ENCODE data around the gene C1orf141. TPM values are rescaled to one million over a fixed set of nuclear protein-coding genes. Genes with fewer than 3 reads are reported as not detected.

Gene C1orf141
- total and polyA plus RNA-seq, 2 donors (not counting 1 experiment from before 2014, with no cell fraction given) = not detected

GRCh38 chr1:67084765-67085318 is 49.9 kb downstream of the C1orf141 start:
- POLR2A ChIA-PET = no interaction called here
- Mint-ChIP-seq H3K27me3 (no peaks in the 10 kb centered on the region), H3K27ac (no peak overlapping the region), H3K4me3 (no peak overlapping the region), H3K9me3 (ENCODE audit: insufficient read depth) (no peaks in the 10 kb centered on the region), H3K4me1 (no peaks in the 10 kb centered on the region)
- Histone ChIP-seq H3K27ac (ENCODE audit: low read length in 2 of 2) (no peak overlapping the region), H3K9ac (ENCODE audit: low read length) (no peak overlapping the region), H3K9me3 (ENCODE audit: control extremely low read depth in 1 of 3, control insufficient read depth in 2 of 3, insufficient read depth in 1 of 3, low read length in 2 of 3) (peaks cover 0 to 4% (median 2%) of the 10 kb centered on the region in 3 donors), H3K36me3 (replicated peaks in 1 of 2; ENCODE audit: control extremely low read depth in 1 of 2, control insufficient read depth in 1 of 2, extremely low read depth in 1 of 2, insufficient read depth in 2 of 2, low read length in 1 of 2) (no peaks in the 10 kb centered on the region), H3K27me3 (replicated peaks in 1 of 4; ENCODE audit: control extremely low read depth in 1 of 4, control insufficient read depth in 3 of 4, insufficient read depth in 4 of 4, low read length in 3 of 4) (no peaks in the 10 kb centered on the region), H2AFZ (ENCODE audit: insufficient read depth, low read depth, low read length, poor library complexity, severe bottlenecking) (no peak overlapping the region), H3K79me2 (ENCODE audit: control insufficient read depth, insufficient read depth, low read length) (no peaks in the 10 kb centered on the region), H3K4me3 (ENCODE audit: control extremely low read depth in 1 of 5, extremely low read depth in 1 of 5, insufficient read depth in 1 of 5, low read depth in 2 of 5, low read length in 4 of 5) (no peak overlapping the region), H4K20me1 (ENCODE audit: control insufficient read depth, insufficient read depth, low read length, poor library complexity, severe bottlenecking) (no peaks in the 10 kb centered on the region), H3K4me2 (replicated peaks; ENCODE audit: low read depth, low read length, poor library complexity, severe bottlenecking) (no peak overlapping the region), H3K4me1 (ENCODE audit: control insufficient read depth in 2 of 2, insufficient read depth in 2 of 2, low read length in 2 of 2) (no peaks in the 10 kb centered on the region)
- CTCF ChIA-PET = interaction anchor here (0.6 kb wide), 1 partner anchor 134 kb away, joined by 4 read pairs; no protein-coding TSS in a partner anchor
- WGBS (ENCODE audit: insufficient coverage) = 100% methylated on average over 2 of the region's 9 CpGs
- no peak for ATAC-seq (ENCODE audit: low read depth)
- intact Hi-C loops (cut with micrococcal nuclease) = no loop called here
- TF ChIP-seq CTCF (IDR thresholded peaks at IDR 0.05) (no peak), EZH2 (IDR thresholded peaks at IDR 0.05; ENCODE audit: borderline replicate concordance, insufficient read depth, low read depth, low read length, poor library complexity, severe bottlenecking) (no peak)
- DNase-seq = no peak

- intact Hi-C loops (cut with micrococcal nuclease) = no loop called here
- no peaks in the 10 kb centered on the region for H3K79me2 ChIP-seq (ENCODE audit: control insufficient read depth, insufficient read depth, low read length)
- CTCF ChIA-PET = no interaction called here
These were observed 56.5 kb downstream of the C1orf141 start for GRCh38 chr1:67078291-67078690.

More at GRCh38 chr1:67078291-67078690, 56.5 kb downstream of the C1orf141 start:
- H3K9ac ChIP-seq (ENCODE audit: low read length) = no peak overlapping the region
- H3K4me1 ChIP-seq (ENCODE audit: control insufficient read depth in 2 of 2, insufficient read depth in 2 of 2, low read length in 2 of 2) = no peaks in the 10 kb centered on the region
- Mint-ChIP-seq H3K27me3 (no peaks in the 10 kb centered on the region), H3K27ac (no peak overlapping the region), H3K4me1 (peaks cover 3% of the 10 kb centered on the region), H3K4me3 (no peak overlapping the region), H3K9me3 (ENCODE audit: insufficient read depth) (peaks cover 3% of the 10 kb centered on the region)
- no peak overlapping the region for H3K4me2 ChIP-seq (replicated peaks; ENCODE audit: low read depth, low read length, poor library complexity, severe bottlenecking)
- H3K27ac ChIP-seq (ENCODE audit: low read length in 2 of 2) = no peak overlapping the region
- no peak for DNase-seq
- H3K9me3 ChIP-seq (ENCODE audit: control extremely low read depth in 1 of 3, control insufficient read depth in 2 of 3, insufficient read depth in 1 of 3, low read length in 2 of 3) = no peaks in the 10 kb centered on the region
- H3K27me3 ChIP-seq (replicated peaks in 1 of 4; ENCODE audit: control extremely low read depth in 1 of 4, control insufficient read depth in 3 of 4, insufficient read depth in 4 of 4, low read length in 3 of 4) = peaks cover 0 to 3% (median 0%) of the 10 kb centered on the region in 4 experiments
- H4K20me1 ChIP-seq (ENCODE audit: control insufficient read depth, insufficient read depth, low read length, poor library complexity, severe bottlenecking) = no peaks in the 10 kb centered on the region
- no peak for TF ChIP-seq EZH2 (IDR thresholded peaks at IDR 0.05; ENCODE audit: borderline replicate concordance, insufficient read depth, low read depth, low read length, poor library complexity, severe bottlenecking)
- no peak for TF ChIP-seq CTCF (IDR thresholded peaks at IDR 0.05)
- WGBS (ENCODE audit: insufficient coverage) = 100% methylated on average over 2 of the region's 3 CpGs
- no peaks in the 10 kb centered on the region for H3K36me3 ChIP-seq (replicated peaks in 1 of 2; ENCODE audit: control extremely low read depth in 1 of 2, control insufficient read depth in 1 of 2, extremely low read depth in 1 of 2, insufficient read depth in 2 of 2, low read length in 1 of 2)
- ATAC-seq (ENCODE audit: low read depth) = no peak
- POLR2A ChIA-PET = no interaction called here
- no peak overlapping the region for H2AFZ ChIP-seq (ENCODE audit: insufficient read depth, low read depth, low read length, poor library complexity, severe bottlenecking)
- H3K4me3 ChIP-seq (ENCODE audit: control extremely low read depth in 1 of 5, extremely low read depth in 1 of 5, insufficient read depth in 1 of 5, low read depth in 2 of 5, low read length in 4 of 5) = no peak overlapping the region

Data from B cell (primary cell).